ENCODE data around the gene SERGEF. TPM values are rescaled to one million over a fixed set of nuclear protein-coding genes. Genes with fewer than 3 reads are reported as not detected.

SERGEF gene
- total and polyA plus RNA-seq, 10 of the 15 experiments (the other 5 are each of a cell fraction or from before 2014, with no cell fraction given) = 14.6 to 27.8 (median 22.4) TPM

DNA sequence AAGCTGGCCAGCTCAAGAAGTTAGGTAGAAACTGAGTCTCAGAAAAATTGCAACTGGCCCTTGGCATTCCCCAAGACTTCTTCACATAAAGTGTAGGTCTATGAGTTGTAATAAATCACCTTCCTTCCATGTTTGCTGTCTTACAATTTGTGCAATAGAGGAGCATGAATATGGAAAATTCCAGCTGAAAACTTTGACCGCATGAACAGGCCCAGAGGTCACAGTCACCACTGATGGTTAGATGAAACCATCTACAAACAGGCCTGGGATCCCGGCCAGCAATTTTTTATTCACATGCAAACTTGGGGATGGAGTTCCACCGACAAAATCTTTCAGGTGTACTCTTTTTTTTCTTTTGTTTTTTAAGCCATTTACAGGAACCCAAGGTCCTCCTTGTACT, 88.1 kb downstream of the SERGEF start:
- DNase-seq (ENCODE audit: low read depth, low spot score) (no peak), ATAC-seq (no peak), FAIRE-seq (no peak)
- no peaks in the 10 kb centered on the region; the same call in 1 of the 2 replicates for H3K4me1 ChIP-seq (ENCODE audit: control insufficient read depth, insufficient read depth, low read length)
- ChIA-PET CTCF (no interaction called here), SMC1A (ENCODE audit: uncharacterized antibody, unreplicated experiment) (interaction anchor here (1.8 kb wide), 1 partner anchor 193 kb away, joined by 3 read pairs; no protein-coding TSS in a partner anchor), POLR2A (no interaction called here), RAD21 (ENCODE audit: unreplicated experiment) (no interaction called here)
- no peaks in the 10 kb centered on the region; a peak in 3 of 4 replicates for H3K36me3 ChIP-seq (ENCODE audit: control insufficient read depth in 2 of 2, insufficient read depth in 2 of 2, low read length in 1 of 2)
- H3K9me3 ChIP-seq (replicated peaks; ENCODE audit: control insufficient read depth, insufficient read depth, low read length) = no peaks in the 10 kb centered on the region
- H3K79me2 ChIP-seq (ENCODE audit: control insufficient read depth, insufficient read depth, low read length) = no peaks in the 10 kb centered on the region
- no peak for TF ChIP-seq MLLT1 (IDR thresholded peaks at IDR 0.05)
- TF ChIP-seq ZNF384 (IDR thresholded peaks at IDR 0.05; ENCODE audit: borderline replicate concordance, low read depth, low read length) = no peak
- no peak for TF ChIP-seq NFXL1 (IDR thresholded peaks at IDR 0.05; ENCODE audit: borderline replicate concordance)
- TF ChIP-seq, protein P1, sequence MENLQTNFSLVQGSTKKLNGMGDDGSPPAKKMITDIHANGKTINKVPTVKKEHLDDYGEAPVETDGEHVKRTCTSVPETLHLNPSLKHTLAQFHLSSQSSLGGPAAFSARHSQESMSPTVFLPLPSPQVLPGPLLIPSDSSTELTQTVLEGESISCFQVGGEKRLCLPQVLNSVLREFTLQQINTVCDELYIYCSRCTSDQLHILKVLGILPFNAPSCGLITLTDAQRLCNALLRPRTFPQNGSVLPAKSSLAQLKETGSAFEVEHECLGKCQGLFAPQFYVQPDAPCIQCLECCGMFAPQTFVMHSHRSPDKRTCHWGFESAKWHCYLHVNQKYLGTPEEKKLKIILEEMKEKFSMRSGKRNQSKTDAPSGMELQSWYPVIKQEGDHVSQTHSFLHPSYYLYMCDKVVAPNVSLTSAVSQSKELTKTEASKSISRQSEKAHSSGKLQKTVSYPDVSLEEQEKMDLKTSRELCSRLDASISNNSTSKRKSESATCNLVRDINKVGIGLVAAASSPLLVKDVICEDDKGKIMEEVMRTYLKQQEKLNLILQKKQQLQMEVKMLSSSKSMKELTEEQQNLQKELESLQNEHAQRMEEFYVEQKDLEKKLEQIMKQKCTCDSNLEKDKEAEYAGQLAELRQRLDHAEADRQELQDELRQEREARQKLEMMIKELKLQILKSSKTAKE (IDR thresholded peaks at IDR 0.05; ENCODE audit: low read depth, poor library complexity, severe bottlenecking) = no peak
- TF ChIP-seq, protein P2, sequence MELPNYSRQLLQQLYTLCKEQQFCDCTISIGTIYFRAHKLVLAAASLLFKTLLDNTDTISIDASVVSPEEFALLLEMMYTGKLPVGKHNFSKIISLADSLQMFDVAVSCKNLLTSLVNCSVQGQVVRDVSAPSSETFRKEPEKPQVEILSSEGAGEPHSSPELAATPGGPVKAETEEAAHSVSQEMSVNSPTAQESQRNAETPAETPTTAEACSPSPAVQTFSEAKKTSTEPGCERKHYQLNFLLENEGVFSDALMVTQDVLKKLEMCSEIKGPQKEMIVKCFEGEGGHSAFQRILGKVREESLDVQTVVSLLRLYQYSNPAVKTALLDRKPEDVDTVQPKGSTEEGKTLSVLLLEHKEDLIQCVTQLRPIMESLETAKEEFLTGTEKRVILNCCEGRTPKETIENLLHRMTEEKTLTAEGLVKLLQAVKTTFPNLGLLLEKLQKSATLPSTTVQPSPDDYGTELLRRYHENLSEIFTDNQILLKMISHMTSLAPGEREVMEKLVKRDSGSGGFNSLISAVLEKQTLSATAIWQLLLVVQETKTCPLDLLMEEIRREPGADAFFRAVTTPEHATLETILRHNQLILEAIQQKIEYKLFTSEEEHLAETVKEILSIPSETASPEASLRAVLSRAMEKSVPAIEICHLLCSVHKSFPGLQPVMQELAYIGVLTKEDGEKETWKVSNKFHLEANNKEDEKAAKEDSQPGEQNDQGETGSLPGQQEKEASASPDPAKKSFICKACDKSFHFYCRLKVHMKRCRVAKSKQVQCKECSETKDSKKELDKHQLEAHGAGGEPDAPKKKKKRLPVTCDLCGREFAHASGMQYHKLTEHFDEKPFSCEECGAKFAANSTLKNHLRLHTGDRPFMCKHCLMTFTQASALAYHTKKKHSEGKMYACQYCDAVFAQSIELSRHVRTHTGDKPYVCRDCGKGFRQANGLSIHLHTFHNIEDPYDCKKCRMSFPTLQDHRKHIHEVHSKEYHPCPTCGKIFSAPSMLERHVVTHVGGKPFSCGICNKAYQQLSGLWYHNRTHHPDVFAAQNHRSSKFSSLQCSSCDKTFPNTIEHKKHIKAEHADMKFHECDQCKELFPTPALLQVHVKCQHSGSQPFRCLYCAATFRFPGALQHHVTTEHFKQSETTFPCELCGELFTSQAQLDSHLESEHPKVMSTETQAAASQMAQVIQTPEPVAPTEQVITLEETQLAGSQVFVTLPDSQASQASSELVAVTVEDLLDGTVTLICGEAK (IDR thresholded peaks at IDR 0.05; ENCODE audit: borderline replicate concordance) = no peak
- TF ChIP-seq, protein P3, sequence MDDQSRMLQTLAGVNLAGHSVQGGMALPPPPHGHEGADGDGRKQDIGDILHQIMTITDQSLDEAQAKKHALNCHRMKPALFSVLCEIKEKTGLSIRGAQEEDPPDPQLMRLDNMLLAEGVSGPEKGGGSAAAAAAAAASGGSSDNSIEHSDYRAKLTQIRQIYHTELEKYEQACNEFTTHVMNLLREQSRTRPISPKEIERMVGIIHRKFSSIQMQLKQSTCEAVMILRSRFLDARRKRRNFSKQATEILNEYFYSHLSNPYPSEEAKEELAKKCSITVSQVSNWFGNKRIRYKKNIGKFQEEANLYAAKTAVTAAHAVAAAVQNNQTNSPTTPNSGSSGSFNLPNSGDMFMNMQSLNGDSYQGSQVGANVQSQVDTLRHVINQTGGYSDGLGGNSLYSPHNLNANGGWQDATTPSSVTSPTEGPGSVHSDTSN (IDR thresholded peaks at IDR 0.05; ENCODE audit: insufficient replicate concordance, low read depth, low read length) = no peak
- TF ChIP-seq SRF (IDR thresholded peaks at IDR 0.05; ENCODE audit: low read depth in 2 of 2, low read length in 2 of 2) = no peak
- TF ChIP-seq RB1 (IDR thresholded peaks at IDR 0.05; ENCODE audit: borderline replicate concordance) = no peak
- intact Hi-C loops (cut with micrococcal nuclease; ENCODE audit: unreplicated experiment) (no loop called here), in situ Hi-C loops (cut with MboI) (loop anchor here (5.0 kb wide), 1 partner anchor 53 kb away; no protein-coding TSS in a partner anchor)
- H3K4me2 ChIP-seq (ENCODE audit: control insufficient read depth, insufficient read depth) = no peak overlapping the region
- no peaks in the 10 kb centered on the region for H4K20me1 ChIP-seq (ENCODE audit: control insufficient read depth, insufficient read depth)
- no peaks in the 10 kb centered on the region for H3K27me3 ChIP-seq (replicated peaks in 1 of 2; ENCODE audit: control insufficient read depth in 2 of 2, insufficient read depth in 2 of 2, low read length in 1 of 2)
- 95% methylated on average over 3 of the region's 3 CpGs for WGBS (ENCODE audit: insufficient coverage, insufficient replicate concordance, low lambda C conversion rate, missing lambda C conversion rate)
- BruUV-seq (replicated peaks) = no TSS peak
- H3K4me3 ChIP-seq = no peak overlapping the region
- H3K9ac ChIP-seq (ENCODE audit: control insufficient read depth, insufficient read depth, low read length) = no peak overlapping the region
- H2AFZ ChIP-seq (ENCODE audit: control insufficient read depth, low read depth, low read length) = no peak overlapping the region
- no peak overlapping the region for H3K27ac ChIP-seq (ENCODE audit: control insufficient read depth, insufficient read depth)
